ENCODE measurements around the gene TAF3.

- TF ChIP-seq, protein P1, sequence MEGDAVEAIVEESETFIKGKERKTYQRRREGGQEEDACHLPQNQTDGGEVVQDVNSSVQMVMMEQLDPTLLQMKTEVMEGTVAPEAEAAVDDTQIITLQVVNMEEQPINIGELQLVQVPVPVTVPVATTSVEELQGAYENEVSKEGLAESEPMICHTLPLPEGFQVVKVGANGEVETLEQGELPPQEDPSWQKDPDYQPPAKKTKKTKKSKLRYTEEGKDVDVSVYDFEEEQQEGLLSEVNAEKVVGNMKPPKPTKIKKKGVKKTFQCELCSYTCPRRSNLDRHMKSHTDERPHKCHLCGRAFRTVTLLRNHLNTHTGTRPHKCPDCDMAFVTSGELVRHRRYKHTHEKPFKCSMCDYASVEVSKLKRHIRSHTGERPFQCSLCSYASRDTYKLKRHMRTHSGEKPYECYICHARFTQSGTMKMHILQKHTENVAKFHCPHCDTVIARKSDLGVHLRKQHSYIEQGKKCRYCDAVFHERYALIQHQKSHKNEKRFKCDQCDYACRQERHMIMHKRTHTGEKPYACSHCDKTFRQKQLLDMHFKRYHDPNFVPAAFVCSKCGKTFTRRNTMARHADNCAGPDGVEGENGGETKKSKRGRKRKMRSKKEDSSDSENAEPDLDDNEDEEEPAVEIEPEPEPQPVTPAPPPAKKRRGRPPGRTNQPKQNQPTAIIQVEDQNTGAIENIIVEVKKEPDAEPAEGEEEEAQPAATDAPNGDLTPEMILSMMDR (IDR thresholded peaks at IDR 0.05), result no peak
- no peak for TF ChIP-seq EZH2 (IDR thresholded peaks at IDR 0.05)
- no peak for TF ChIP-seq EZH2phosphoT487 (IDR thresholded peaks at IDR 0.05)
Measured at GRCh38 chr10:8056871-8057331, 238.6 kb downstream of the TAF3 start.

Measured in neural progenitor cell (in vitro differentiated cells).